ENCODE data around the gene NR2F1. TPM values are rescaled to one million over a fixed set of nuclear protein-coding genes. Genes with fewer than 3 reads are reported as not detected.
"Not testable (repeated sequence)": the region's sequence is repeated elsewhere in the genome, so short reads cannot be mapped to it uniquely, and the experiment has no call there.

Gene NR2F1
- 10 to 100 TPM in 2 of 6 experiments, 1 to 10 TPM in 4; 5.3 to 12.1 (median 9.4) TPM for total RNA-seq
- long read RNA-seq, partial matches to known transcripts: 1 of 4 reads
- long read RNA-seq, other reads (novel, unspliced or antisense): 2 of 4 reads

GRCh38 chr5:93582677-93583438, at the start of gene NR2F1:
TSS of gene NR2F1 (plus strand) at chr5:93583222. CDS start at chr5:93585024, 1,802 bp downstream.
- peak within 1 kb of the TSS; percentile 30 to 57 (median 47) for H3K4me3 ChIP-seq
- intact Hi-C loops (cut with DNase I): no loop called here
- 1% methylated on average over 17 of the region's 21 CpGs for WGBS (ENCODE audit: insufficient coverage, low coverage, low lambda C conversion rate, missing lambda C conversion rate)
- H3K36me3 ChIP-seq: no peaks in the 10 kb centered on the region
- peaks cover 0 to 16% (median 0%) of the 10 kb centered on the region in 4 donors for H3K4me1 ChIP-seq
- peaks cover 0 to 4% of the 10 kb centered on the region in 2 donors for H3K27me3 ChIP-seq
- no peaks in the 10 kb centered on the region for H3K9me3 ChIP-seq
- H3K27ac ChIP-seq: peak within 1 kb of the TSS; percentile 27 to 66 (median 60)
- TF ChIP-seq, protein P1, sequence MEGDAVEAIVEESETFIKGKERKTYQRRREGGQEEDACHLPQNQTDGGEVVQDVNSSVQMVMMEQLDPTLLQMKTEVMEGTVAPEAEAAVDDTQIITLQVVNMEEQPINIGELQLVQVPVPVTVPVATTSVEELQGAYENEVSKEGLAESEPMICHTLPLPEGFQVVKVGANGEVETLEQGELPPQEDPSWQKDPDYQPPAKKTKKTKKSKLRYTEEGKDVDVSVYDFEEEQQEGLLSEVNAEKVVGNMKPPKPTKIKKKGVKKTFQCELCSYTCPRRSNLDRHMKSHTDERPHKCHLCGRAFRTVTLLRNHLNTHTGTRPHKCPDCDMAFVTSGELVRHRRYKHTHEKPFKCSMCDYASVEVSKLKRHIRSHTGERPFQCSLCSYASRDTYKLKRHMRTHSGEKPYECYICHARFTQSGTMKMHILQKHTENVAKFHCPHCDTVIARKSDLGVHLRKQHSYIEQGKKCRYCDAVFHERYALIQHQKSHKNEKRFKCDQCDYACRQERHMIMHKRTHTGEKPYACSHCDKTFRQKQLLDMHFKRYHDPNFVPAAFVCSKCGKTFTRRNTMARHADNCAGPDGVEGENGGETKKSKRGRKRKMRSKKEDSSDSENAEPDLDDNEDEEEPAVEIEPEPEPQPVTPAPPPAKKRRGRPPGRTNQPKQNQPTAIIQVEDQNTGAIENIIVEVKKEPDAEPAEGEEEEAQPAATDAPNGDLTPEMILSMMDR (IDR thresholded peaks at IDR 0.05): peak in 1 of 4 donors; percentile 73
- peak; percentile 21 for TF ChIP-seq POLR2A (IDR thresholded peaks at IDR 0.05)
- DNase-seq (peak in 1 of 3 donors; percentile 61), ATAC-seq (peak; percentile 53 to 56 (median 54))

DNA sequence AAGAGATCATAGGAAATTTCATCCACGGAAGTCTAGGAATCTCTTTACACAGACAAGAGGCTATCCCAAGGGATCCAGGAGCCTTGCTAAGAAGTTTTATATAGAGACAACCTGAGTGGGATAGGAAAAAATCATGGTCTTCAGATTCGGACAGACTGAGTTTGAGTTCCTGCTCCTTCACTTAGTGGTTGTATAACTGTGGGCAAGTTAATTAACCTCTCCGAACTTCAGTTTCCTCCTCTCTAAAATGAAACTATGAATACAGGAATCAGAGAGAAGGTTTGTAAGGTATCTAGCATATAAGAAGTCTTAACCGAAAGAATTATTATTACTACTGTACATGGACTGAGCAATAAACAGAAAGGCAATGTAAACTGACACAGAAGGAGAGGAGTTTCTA, 37.1 kb upstream of the NR2F1 start:
- DNase-seq (no peak), ATAC-seq (no peak)
- no peak overlapping the region for H3K27ac ChIP-seq
- no peaks in the 10 kb centered on the region for H3K9me3 ChIP-seq
- H3K27me3 ChIP-seq: no peaks in the 10 kb centered on the region
- no peaks in the 10 kb centered on the region for H3K4me1 ChIP-seq
- intact Hi-C loops (cut with DNase I): no loop called here
- 57% methylated on average over 4 of the region's 4 CpGs for WGBS (ENCODE audit: insufficient coverage, low coverage, low lambda C conversion rate, missing lambda C conversion rate)
- no peaks in the 10 kb centered on the region for H3K36me3 ChIP-seq
- no peak overlapping the region for H3K4me3 ChIP-seq
- no peak for TF ChIP-seq POLR2A (IDR thresholded peaks at IDR 0.05)
- TF ChIP-seq, protein P1 (IDR thresholded peaks at IDR 0.05): no peak

GRCh38 chr5:93549594-93549993, 33.4 kb upstream of the NR2F1 start:
- H3K4me1 ChIP-seq; H3K27ac ChIP-seq; H3K9me3 ChIP-seq; H3K36me3 ChIP-seq; ATAC-seq; H3K27me3 ChIP-seq; DNase-seq; H3K4me3 ChIP-seq; intact Hi-C loops (cut with DNase I): not testable (repeated sequence)
- 90% methylated on average over 3 of the region's 3 CpGs for WGBS (ENCODE audit: insufficient coverage, low coverage, low lambda C conversion rate, missing lambda C conversion rate)

DNA sequence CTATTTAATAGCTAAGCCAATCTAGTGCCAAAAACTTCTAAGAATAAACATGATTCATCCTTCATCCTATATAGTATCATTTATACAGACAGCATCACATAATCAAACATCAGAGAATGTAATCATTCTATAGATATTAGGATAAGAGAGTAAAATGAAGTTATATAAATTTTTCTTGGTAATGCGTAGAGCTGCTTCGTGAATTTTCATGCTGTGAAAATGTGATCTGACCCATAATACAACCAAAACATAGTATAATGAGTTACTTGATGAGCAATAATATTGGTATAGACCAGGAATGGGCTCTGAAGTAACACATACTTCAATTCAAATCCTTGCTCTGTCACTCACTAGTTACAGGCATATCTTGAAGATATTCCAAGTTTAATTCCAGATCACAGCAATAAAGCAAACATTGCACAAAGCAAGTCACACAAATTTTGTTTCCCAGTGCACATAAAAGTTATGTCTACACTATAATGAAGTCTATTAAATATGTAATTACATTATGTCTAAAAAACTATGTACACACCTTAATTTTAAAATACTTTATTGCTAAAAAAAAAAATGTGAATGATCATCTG, 25.9 kb upstream of the NR2F1 start:
- 88% methylated on average over 2 of the region's 2 CpGs for WGBS (ENCODE audit: insufficient coverage, low coverage, low lambda C conversion rate, missing lambda C conversion rate)

More for the DNA sequence above, 25.9 kb upstream of the NR2F1 start:
- Histone ChIP-seq H3K36me3 (peaks cover 0 to 2% (median 0%) of the 10 kb centered on the region in 4 donors), H3K27ac (no peak overlapping the region), H3K9me3 (no peaks in the 10 kb centered on the region), H3K4me3 (no peak overlapping the region), H3K4me1 (no peaks in the 10 kb centered on the region), H3K27me3 (no peaks in the 10 kb centered on the region)
- TF ChIP-seq, protein P1 (IDR thresholded peaks at IDR 0.05): no peak
- no peak for TF ChIP-seq POLR2A (IDR thresholded peaks at IDR 0.05)
- ATAC-seq (no peak), DNase-seq (no peak)
- intact Hi-C loops (cut with DNase I): no loop called here
